GM23338 (cell line): Measurements from ENCODE around the gene SENP3. TPM values are rescaled to one million over a fixed set of nuclear protein-coding genes. Genes with fewer than 3 reads are reported as not detected.

Experiments used
- ATAC-seq: fragments of 200-7000 bp; cut with Tn5 transposase; 3 replicates; pipeline ENCODE4 v1.9.1; 2020
- DNase-seq: peaks from one replicate; pipeline ENCODE4 v3.0.0-alpha.2; 2015; ENCODE audit warnings: low spot score
- H2AFZ ChIP-seq: fragments of 200-600 bp; sonication (generic); 2 replicates; pipeline ENCODE4 v1.8.0; 2016; ENCODE audit warnings: antibody characterized with exemption, mild to moderate bottlenecking, moderate library complexity
- H3F3A ChIP-seq: fragments of 200-600 bp; sonication (generic); replicated peaks from 2 replicates; pipeline ENCODE4 v1.8.0; 2017; ENCODE audit warnings: antibody characterized with exemption, mixed run types, low read depth
- H3K27ac ChIP-seq: fragments of 200-600 bp; sonication (generic); 2 replicates; pipeline ENCODE4 v1.6.1; 2016; ENCODE audit warnings: low read depth
- H3K27me3 ChIP-seq: fragments of 200-600 bp; sonication (generic); 2 replicates; pipeline ENCODE4 v1.8.0; 2016; ENCODE audit warnings: mild to moderate bottlenecking, mixed run types, moderate library complexity; ENCODE audit not compliant: insufficient read depth
- H3K36me3 ChIP-seq: fragments of 200-600 bp; sonication (generic); 2 replicates; pipeline ENCODE4 v1.8.0; 2016; ENCODE audit warnings: mild to moderate bottlenecking; ENCODE audit not compliant: insufficient read depth
- H3K4me1 ChIP-seq: fragments of 200-600 bp; sonication (generic); 2 replicates; pipeline ENCODE4 v1.8.0; 2016; ENCODE audit warnings: mild to moderate bottlenecking, moderate library complexity; ENCODE audit not compliant: insufficient read depth
- H3K4me2 ChIP-seq: fragments of 200-600 bp; sonication (generic); 2 replicates; pipeline ENCODE4 v1.7.1; 2017; ENCODE audit warnings: mixed run types
- H3K4me3 ChIP-seq: fragments of 200-600 bp; sonication (generic); 2 replicates; pipeline ENCODE4 v1.6.1; 2016; ENCODE audit warnings: mixed run types
- H3K79me2 ChIP-seq: fragments of 200-600 bp; sonication (generic); replicated peaks from 2 replicates; pipeline ENCODE4 v1.8.0; 2017; ENCODE audit warnings: mild to moderate bottlenecking; ENCODE audit not compliant: insufficient read depth
- H3K9me2 ChIP-seq: fragments of 200-600 bp; sonication (generic); 2 replicates; pipeline ENCODE4 v1.8.0; 2017; ENCODE audit not compliant: insufficient read depth
- H4K20me1 ChIP-seq: fragments of 200-600 bp; sonication (generic); replicated peaks from 2 replicates; pipeline ENCODE4 v1.8.0; 2017; ENCODE audit warnings: mild to moderate bottlenecking; ENCODE audit not compliant: insufficient read depth
- H3K27ac Mint-ChIP-seq: 2 replicates; pipeline ENCODE4 v1.8.0; 2020; ENCODE audit warnings: inconsistent platforms, mild to moderate bottlenecking, moderate library complexity, mixed read lengths
- H3K27me3 Mint-ChIP-seq: 3 replicates; pipeline ENCODE4 v1.8.0; 2022; ENCODE audit warnings: low read depth, mild to moderate bottlenecking, moderate library complexity, mixed read lengths, inconsistent platforms; ENCODE audit not compliant: insufficient read depth, poor library complexity
- H3K36me3 Mint-ChIP-seq: 3 replicates; pipeline ENCODE4 v1.8.0; 2021; ENCODE audit warnings: low read depth, mild to moderate bottlenecking, inconsistent platforms, moderate library complexity, mixed read lengths
- H3K4me1 Mint-ChIP-seq: 3 replicates; pipeline ENCODE4 v1.8.0; 2020; ENCODE audit warnings: mild to moderate bottlenecking, inconsistent platforms, mixed read lengths
- H3K4me3 Mint-ChIP-seq: 3 replicates; pipeline ENCODE4 v1.8.0; 2021; ENCODE audit warnings: moderate library complexity, mild to moderate bottlenecking, inconsistent platforms, mixed read lengths
- H3K9me3 Mint-ChIP-seq: 3 replicates; pipeline ENCODE4 v1.8.0; 2020; ENCODE audit warnings: moderate library complexity, mild to moderate bottlenecking, inconsistent platforms, mixed read lengths
- CREB1 ChIP-seq: fragments of 250-450 bp; sonication (Bioruptor Pico); IDR thresholded peaks from 2 replicates; pipeline ENCODE4 v1.5.0; 2020; ENCODE audit warnings: low read depth, mild to moderate bottlenecking, moderate library complexity
- EZH2 ChIP-seq: fragments of 200-600 bp; sonication (generic); IDR thresholded peaks from one replicate; pipeline ENCODE4 v1.8.0; 2017; ENCODE audit warnings: antibody characterized with exemption, mild to moderate bottlenecking, low read depth; ENCODE audit not compliant: unreplicated experiment
- EZH2phosphoT487 ChIP-seq: fragments of 200-600 bp; sonication (generic); IDR thresholded peaks from one replicate; pipeline ENCODE4 v1.8.1; 2018; ENCODE audit warnings: antibody characterized with exemption; ENCODE audit not compliant: unreplicated experiment
- JUNB ChIP-seq: IDR thresholded peaks from one replicate; pipeline ENCODE4 v1.6.1; 2016; ENCODE audit warnings: antibody characterized with exemption; ENCODE audit not compliant: unreplicated experiment
- NANOG ChIP-seq: IDR thresholded peaks from 2 replicates; pipeline ENCODE4 v1.6.1; 2016; ENCODE audit warnings: antibody characterized with exemption, borderline replicate concordance
- POLR2AphosphoS5 ChIP-seq: IDR thresholded peaks from 2 replicates; pipeline ENCODE4 v1.6.1; 2016; ENCODE audit warnings: antibody characterized with exemption, low read depth
- STAT1 ChIP-seq: IDR thresholded peaks from one replicate; pipeline ENCODE4 v1.6.1; 2016; ENCODE audit warnings: antibody characterized with exemption; ENCODE audit not compliant: unreplicated experiment
- ZNF114 ChIP-seq: fragments of 250-450 bp; sonication (Bioruptor Pico); IDR thresholded peaks from 2 replicates; pipeline ENCODE4 v1.5.0; 2020; ENCODE audit warnings: mild to moderate bottlenecking, moderate library complexity
- ZNF331 ChIP-seq: fragments of 250-450 bp; sonication (Bioruptor Pico); IDR thresholded peaks from 2 replicates; pipeline ENCODE4 v1.5.0; 2020; ENCODE audit warnings: low read depth, mild to moderate bottlenecking, moderate library complexity
- polyA plus RNA-seq: library from polyadenylated mRNA; unstranded; fragments of >200 nt; fragmentation: Nextera tagmentation; extraction: Ambion mirVana; gene quantifications from 2 replicates; pipeline ENCODE4 v1.2.1, GENCODE V29; 2016
- total RNA-seq: library from RNA; depleted of rRNA; stranded (reverse); fragments of >200 nt; shearing (Covaris generic); gene quantifications from 2 replicates; pipeline ENCODE4 v1.2.3, GENCODE V29; 2014
- TF ChIP-seq, protein P1 (sequence below): fragments of 250-450 bp; sonication (Bioruptor Pico); IDR thresholded peaks from 2 replicates; pipeline ENCODE4 v1.5.0; 2020; ENCODE audit warnings: mild to moderate bottlenecking, moderate library complexity
- TF ChIP-seq, protein P2 (sequence below): IDR thresholded peaks from 2 replicates; pipeline ENCODE4 v1.6.1; 2016; ENCODE audit warnings: antibody characterized with exemption
- TF ChIP-seq, protein P3 (sequence below): IDR thresholded peaks from one replicate; pipeline ENCODE4 v1.6.1; 2018; ENCODE audit warnings: antibody characterized with exemption; ENCODE audit not compliant: unreplicated experiment
- TF ChIP-seq, protein P4 (sequence below), 2 experiments: fragments of 200-600 bp in 1 of 2; sonication (generic) in 1 of 2; conservative IDR thresholded peaks; 2 replicates each; pipeline versions ENCODE4 v1.5.1 to v1.6.1; 2016 to 2017; ENCODE audit warnings: antibody characterized with exemption in 2 of 2, low read depth in 2 of 2, mild to moderate bottlenecking in 2 of 2, moderate library complexity in 1 of 2

Gene SENP3
- total and polyA plus RNA-seq, 2 experiments from 2014 or later = 6.5 to 138 TPM

DNA sequence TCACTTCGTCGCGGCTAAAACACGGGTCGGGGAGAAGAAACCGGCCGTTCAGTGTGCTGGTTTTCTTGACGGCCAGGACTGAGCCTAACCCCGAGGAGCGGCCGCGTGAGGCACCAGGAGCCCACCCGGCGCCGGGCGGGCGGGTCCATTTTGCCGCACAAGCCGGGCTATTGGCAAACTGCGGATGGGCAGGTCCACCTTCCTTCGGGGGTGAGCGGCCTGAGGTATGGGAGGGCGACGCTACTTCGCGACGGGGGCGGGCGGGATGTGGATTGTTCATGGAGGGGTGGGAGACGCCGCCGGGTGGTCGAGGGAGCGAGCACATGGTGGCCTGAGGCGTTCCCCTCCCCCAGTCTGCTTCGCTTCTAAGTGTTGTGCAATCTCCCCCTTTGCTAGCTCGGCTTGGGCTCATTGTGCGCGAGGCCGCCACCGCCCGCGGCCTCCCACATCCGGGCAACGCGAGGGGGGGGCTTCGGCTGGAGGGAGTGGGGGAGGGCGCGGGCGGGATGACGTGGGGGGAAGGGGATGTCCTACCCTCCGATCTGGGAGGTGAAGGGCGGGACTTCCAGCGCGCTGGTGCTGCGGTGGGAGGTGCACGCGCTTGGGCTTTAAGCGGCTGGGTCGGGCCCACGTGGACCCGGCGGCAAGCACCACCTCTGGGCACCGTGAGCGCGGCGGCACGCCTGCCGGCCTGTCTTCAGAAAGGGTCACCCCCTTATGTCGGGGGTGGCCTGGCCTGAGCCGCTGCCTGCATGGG lies 11.8 kb downstream of the SENP3 start:
- peaks cover 95% of the 10 kb centered on the region for H3K36me3 Mint-ChIP-seq
- Histone ChIP-seq H3K4me2 (peak overlapping the region; percentile 100), H4K20me1 (peaks cover 40% of the 10 kb centered on the region), H3K4me3 (peak overlapping the region; percentile 100), H3K27ac (peak overlapping the region; percentile 97), H3K79me2 (peaks cover 59% of the 10 kb centered on the region), H3K27me3 (no peaks in the 10 kb centered on the region), H2AFZ (no peak overlapping the region), H3K9me2 (no peaks in the 10 kb centered on the region), H3F3A (peaks cover 70% of the 10 kb centered on the region), H3K4me1 (peaks cover 38% of the 10 kb centered on the region), H3K36me3 (peaks cover 47% of the 10 kb centered on the region)
- H3K27me3 Mint-ChIP-seq = peaks cover 39% of the 10 kb centered on the region
- TF ChIP-seq, protein P1, sequence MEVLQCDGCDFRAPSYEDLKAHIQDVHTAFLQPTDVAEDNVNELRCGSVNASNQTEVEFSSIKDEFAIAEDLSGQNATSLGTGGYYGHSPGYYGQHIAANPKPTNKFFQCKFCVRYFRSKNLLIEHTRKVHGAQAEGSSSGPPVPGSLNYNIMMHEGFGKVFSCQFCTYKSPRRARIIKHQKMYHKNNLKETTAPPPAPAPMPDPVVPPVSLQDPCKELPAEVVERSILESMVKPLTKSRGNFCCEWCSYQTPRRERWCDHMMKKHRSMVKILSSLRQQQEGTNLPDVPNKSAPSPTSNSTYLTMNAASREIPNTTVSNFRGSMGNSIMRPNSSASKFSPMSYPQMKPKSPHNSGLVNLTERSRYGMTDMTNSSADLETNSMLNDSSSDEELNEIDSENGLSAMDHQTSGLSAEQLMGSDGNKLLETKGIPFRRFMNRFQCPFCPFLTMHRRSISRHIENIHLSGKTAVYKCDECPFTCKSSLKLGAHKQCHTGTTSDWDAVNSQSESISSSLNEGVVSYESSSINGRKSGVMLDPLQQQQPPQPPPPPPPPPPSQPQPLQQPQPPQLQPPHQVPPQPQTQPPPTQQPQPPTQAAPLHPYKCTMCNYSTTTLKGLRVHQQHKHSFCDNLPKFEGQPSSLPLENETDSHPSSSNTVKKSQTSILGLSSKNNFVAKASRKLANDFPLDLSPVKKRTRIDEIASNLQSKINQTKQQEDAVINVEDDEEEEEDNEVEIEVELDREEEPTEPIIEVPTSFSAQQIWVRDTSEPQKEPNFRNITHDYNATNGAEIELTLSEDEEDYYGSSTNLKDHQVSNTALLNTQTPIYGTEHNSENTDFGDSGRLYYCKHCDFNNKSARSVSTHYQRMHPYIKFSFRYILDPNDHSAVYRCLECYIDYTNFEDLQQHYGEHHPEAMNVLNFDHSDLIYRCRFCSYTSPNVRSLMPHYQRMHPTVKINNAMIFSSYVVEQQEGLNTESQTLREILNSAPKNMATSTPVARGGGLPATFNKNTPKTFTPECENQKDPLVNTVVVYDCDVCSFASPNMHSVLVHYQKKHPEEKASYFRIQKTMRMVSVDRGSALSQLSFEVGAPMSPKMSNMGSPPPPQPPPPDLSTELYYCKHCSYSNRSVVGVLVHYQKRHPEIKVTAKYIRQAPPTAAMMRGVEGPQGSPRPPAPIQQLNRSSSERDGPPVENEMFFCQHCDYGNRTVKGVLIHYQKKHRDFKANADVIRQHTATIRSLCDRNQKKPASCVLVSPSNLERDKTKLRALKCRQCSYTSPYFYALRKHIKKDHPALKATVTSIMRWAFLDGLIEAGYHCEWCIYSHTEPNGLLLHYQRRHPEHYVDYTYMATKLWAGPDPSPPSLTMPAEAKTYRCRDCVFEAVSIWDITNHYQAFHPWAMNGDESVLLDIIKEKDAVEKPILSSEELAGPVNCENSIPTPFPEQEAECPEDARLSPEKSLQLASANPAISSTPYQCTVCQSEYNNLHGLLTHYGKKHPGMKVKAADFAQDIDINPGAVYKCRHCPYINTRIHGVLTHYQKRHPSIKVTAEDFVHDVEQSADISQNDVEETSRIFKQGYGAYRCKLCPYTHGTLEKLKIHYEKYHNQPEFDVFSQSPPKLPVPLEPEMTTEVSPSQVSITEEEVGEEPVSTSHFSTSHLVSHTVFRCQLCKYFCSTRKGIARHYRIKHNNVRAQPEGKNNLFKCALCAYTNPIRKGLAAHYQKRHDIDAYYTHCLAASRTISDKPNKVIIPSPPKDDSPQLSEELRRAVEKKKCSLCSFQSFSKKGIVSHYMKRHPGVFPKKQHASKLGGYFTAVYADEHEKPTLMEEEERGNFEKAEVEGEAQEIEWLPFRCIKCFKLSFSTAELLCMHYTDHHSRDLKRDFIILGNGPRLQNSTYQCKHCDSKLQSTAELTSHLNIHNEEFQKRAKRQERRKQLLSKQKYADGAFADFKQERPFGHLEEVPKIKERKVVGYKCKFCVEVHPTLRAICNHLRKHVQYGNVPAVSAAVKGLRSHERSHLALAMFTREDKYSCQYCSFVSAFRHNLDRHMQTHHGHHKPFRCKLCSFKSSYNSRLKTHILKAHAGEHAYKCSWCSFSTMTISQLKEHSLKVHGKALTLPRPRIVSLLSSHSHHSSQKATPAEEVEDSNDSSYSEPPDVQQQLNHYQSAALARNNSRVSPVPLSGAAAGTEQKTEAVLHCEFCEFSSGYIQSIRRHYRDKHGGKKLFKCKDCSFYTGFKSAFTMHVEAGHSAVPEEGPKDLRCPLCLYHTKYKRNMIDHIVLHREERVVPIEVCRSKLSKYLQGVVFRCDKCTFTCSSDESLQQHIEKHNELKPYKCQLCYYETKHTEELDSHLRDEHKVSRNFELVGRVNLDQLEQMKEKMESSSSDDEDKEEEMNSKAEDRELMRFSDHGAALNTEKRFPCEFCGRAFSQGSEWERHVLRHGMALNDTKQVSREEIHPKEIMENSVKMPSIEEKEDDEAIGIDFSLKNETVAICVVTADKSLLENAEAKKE (CRISPR knock-in tag) = no peak
- no peak for TF ChIP-seq NANOG
- TF ChIP-seq, protein P2, sequence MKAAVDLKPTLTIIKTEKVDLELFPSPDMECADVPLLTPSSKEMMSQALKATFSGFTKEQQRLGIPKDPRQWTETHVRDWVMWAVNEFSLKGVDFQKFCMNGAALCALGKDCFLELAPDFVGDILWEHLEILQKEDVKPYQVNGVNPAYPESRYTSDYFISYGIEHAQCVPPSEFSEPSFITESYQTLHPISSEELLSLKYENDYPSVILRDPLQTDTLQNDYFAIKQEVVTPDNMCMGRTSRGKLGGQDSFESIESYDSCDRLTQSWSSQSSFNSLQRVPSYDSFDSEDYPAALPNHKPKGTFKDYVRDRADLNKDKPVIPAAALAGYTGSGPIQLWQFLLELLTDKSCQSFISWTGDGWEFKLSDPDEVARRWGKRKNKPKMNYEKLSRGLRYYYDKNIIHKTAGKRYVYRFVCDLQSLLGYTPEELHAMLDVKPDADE = no peak
- TF ChIP-seq POLR2AphosphoS5 = peak; percentile 45
- no peak for TF ChIP-seq EZH2phosphoT487
- TF ChIP-seq STAT1 = no peak
- TF ChIP-seq, protein P3, sequence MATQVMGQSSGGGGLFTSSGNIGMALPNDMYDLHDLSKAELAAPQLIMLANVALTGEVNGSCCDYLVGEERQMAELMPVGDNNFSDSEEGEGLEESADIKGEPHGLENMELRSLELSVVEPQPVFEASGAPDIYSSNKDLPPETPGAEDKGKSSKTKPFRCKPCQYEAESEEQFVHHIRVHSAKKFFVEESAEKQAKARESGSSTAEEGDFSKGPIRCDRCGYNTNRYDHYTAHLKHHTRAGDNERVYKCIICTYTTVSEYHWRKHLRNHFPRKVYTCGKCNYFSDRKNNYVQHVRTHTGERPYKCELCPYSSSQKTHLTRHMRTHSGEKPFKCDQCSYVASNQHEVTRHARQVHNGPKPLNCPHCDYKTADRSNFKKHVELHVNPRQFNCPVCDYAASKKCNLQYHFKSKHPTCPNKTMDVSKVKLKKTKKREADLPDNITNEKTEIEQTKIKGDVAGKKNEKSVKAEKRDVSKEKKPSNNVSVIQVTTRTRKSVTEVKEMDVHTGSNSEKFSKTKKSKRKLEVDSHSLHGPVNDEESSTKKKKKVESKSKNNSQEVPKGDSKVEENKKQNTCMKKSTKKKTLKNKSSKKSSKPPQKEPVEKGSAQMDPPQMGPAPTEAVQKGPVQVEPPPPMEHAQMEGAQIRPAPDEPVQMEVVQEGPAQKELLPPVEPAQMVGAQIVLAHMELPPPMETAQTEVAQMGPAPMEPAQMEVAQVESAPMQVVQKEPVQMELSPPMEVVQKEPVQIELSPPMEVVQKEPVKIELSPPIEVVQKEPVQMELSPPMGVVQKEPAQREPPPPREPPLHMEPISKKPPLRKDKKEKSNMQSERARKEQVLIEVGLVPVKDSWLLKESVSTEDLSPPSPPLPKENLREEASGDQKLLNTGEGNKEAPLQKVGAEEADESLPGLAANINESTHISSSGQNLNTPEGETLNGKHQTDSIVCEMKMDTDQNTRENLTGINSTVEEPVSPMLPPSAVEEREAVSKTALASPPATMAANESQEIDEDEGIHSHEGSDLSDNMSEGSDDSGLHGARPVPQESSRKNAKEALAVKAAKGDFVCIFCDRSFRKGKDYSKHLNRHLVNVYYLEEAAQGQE = no peak
- no peak for TF ChIP-seq ZNF114 (CRISPR knock-in tag)
- TF ChIP-seq ZNF331 (CRISPR knock-in tag) = no peak
- TF ChIP-seq CREB1 (CRISPR knock-in tag) = peak; percentile 75
- TF ChIP-seq, protein P4, sequence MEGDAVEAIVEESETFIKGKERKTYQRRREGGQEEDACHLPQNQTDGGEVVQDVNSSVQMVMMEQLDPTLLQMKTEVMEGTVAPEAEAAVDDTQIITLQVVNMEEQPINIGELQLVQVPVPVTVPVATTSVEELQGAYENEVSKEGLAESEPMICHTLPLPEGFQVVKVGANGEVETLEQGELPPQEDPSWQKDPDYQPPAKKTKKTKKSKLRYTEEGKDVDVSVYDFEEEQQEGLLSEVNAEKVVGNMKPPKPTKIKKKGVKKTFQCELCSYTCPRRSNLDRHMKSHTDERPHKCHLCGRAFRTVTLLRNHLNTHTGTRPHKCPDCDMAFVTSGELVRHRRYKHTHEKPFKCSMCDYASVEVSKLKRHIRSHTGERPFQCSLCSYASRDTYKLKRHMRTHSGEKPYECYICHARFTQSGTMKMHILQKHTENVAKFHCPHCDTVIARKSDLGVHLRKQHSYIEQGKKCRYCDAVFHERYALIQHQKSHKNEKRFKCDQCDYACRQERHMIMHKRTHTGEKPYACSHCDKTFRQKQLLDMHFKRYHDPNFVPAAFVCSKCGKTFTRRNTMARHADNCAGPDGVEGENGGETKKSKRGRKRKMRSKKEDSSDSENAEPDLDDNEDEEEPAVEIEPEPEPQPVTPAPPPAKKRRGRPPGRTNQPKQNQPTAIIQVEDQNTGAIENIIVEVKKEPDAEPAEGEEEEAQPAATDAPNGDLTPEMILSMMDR (conservative IDR thresholded peaks at IDR 0.05; ENCODE audit: low read depth in 2 of 2) = no peak
- no peak for TF ChIP-seq JUNB
- no peak for TF ChIP-seq EZH2
- H3K9me3 Mint-ChIP-seq = peaks cover 11% of the 10 kb centered on the region; the same call in 2 of the 3 replicates
- peak overlapping the region; percentile 90 for H3K4me3 Mint-ChIP-seq
- H3K27ac Mint-ChIP-seq = peak overlapping the region; percentile 100
- H3K4me1 Mint-ChIP-seq = peaks cover 52% of the 10 kb centered on the region
- ATAC-seq = peak; percentile 25
- DNase-seq = peak; percentile 88
